UCSD-AML1 (cell line): ENCODE measurements around the gene MEMO1.

Experiments
- DNase-seq: peaks from one replicate; lab custom pipeline; 2025; ENCODE audit not compliant: unreplicated experiment; lab: John Stamatoyannopoulos, UW

The MEMO1 gene

DNA sequence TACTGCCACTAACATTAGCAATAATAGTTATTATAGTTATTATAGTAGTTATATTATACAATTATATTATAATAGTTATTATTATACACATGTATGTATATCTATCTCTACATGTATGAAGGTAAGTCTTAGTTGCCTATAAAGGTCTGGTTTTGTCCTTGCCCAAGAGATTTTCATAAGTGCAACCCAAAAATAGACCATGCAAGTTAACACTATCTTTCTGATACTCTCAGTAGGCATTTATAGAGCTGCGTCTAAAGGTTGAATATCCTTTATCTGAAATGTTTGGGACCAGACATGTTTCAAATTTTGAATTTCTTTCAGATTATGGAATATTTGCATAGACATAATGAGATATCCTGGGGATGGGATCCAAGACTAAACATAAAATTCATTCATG, 175.4 kb downstream of the MEMO1 start:
- no peak for DNase-seq

GRCh38 chr2:31832363-31832762, 178.4 kb downstream of the MEMO1 start:
- no peak for DNase-seq

- DNase-seq = no peak
These were observed 179.2 kb downstream of the MEMO1 start for GRCh38 chr2:31831585-31831984.

- no peak for DNase-seq
These were observed 181.9 kb downstream of the MEMO1 start for GRCh38 chr2:31828891-31829290.

DNA sequence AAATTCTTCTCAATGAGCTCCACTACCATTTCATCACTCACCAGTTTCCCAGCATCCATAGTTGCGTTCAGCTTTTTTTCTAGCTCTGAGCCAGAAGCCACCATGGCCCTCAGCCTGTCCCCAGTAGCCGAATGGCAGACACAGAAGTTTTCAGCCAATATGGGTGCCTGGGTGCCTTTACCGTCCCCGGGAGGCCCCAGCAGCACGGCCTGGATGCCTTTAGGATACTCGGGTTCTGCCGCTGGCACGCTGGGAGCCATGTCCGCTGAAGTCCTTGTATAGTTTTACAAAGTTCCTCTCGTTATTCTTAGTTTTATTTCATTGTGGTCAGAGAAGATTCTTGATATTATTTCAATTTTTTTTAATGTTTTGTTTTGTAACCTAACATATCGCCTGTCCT, 187.2 kb downstream of the MEMO1 start:
- DNase-seq = no peak

DNA sequence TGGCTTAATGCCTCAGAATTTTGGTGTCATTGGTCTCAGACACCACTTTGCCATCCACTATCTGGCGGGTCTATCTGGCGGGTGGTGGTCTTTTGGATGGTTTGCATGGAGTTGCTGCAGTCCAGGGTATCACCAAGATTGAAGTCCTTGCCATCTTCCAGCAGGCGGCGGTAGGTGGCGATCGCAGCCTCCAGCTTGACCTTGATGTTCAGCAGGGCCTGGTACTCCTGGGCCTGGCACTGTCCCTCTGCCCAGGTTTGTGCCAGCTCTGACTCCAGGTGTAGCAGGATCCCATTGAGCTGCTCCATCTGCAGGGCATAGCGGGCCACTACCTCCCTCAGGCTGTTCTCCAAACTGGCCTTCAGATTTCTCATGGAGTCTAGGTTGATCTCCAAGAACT, 188.2 kb downstream of the MEMO1 start:
- no peak for DNase-seq
